ENCODE results near the gene HOXA9. TPM values are rescaled to one million over a fixed set of nuclear protein-coding genes. Genes with fewer than 3 reads are reported as not detected.
A peak's percentile ranks its signal among the peaks of the same experiment; 100 is the strongest.

The HOXA9 gene
- total and polyA plus RNA-seq, 5 donors: not detected

DNA sequence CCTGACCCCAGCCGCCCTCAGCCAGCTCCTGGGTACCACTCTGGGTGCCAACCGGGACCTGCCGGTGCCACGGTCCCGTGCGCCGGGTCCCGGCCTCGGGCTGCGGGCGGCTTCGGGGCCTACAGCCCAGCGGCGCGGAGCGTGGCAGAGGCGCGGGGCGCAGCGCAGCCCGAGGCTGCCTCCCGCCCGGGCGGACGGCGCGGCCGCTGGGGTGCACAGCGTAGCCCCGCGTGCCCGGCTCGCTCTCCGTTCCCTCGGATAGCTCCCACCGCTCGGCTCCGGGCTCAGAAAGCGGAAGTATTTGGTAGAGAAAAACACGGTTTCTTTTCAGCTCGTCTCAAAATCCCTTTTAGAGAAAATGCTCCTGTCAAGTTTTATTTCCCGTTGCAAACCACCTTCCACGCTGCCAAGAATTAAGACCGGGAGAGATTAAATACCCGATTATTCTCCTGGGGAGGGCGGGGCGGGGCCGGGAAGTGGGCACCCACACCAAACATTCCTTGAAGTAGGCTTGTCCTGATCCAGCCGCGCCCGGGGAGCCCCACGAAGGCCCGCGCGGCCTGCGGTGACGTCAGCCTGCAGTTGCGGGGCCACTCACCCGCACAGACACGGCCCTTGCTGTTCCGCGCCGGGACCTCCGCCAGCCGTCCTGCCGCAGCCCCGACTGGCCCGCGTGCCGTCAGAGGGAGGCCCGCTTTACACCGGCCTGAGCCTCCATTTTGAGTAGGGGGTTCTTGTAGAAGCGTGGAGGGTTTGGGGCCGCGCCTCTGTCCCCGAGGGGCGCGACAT lies 27.4 kb upstream of the HOXA9 start:
- peak overlapping the region; percentile 13 for H3K4me3 ChIP-seq (ENCODE audit: low read length)
- ATAC-seq: peak; percentile 32 to 59
- DNase-seq: peak in 1 of 3 donors; percentile 51
- 1% methylated on average over 78 of the region's 78 CpGs for WGBS
- peaks cover 6% of the 10 kb centered on the region for H3K4me1 ChIP-seq (ENCODE audit: control insufficient read depth, insufficient read depth, low read length)
- no peaks in the 10 kb centered on the region for H3K9me3 ChIP-seq (ENCODE audit: control insufficient read depth, low read length)
- intact Hi-C loops (cut with DNase I): loop anchor here in 2 of 4 donors (10.0 kb wide), 3 partner anchors 732 to 902 kb away; no protein-coding TSS in a partner anchor
- H3K27ac ChIP-seq (ENCODE audit: low read length): no peak overlapping the region
- no peaks in the 10 kb centered on the region for H3K27me3 ChIP-seq (ENCODE audit: control insufficient read depth, insufficient read depth)

- Histone ChIP-seq H3K9me3 (ENCODE audit: control insufficient read depth, low read length) (no peaks in the 10 kb centered on the region), H3K27me3 (ENCODE audit: control insufficient read depth, insufficient read depth) (no peaks in the 10 kb centered on the region), H3K4me1 (ENCODE audit: control insufficient read depth, insufficient read depth, low read length) (peaks cover 6% of the 10 kb centered on the region), H3K4me3 (ENCODE audit: low read length) (peak overlapping the region; percentile 13), H3K27ac (ENCODE audit: low read length) (no peak overlapping the region)
- intact Hi-C loops (cut with DNase I): loop anchor here in 2 of 4 donors (10.0 kb wide), 3 partner anchors 733 to 903 kb away; no protein-coding TSS in a partner anchor
- DNase-seq (peak in 1 of 3 donors; percentile 51), ATAC-seq (no peak)
- 12% methylated on average over 42 of the region's 42 CpGs for WGBS
Observed at GRCh38 chr7:27191833-27192545, 26.7 kb upstream of the HOXA9 start.

GRCh38 chr7:27191161-27191731 lies 25.9 kb upstream of the HOXA9 start:
- intact Hi-C loops (cut with DNase I): loop anchor here in 2 of 4 donors (10.0 kb wide), 3 partner anchors 734 to 904 kb away; no protein-coding TSS in a partner anchor
- Histone ChIP-seq H3K4me1 (ENCODE audit: control insufficient read depth, insufficient read depth, low read length) (peaks cover 6% of the 10 kb centered on the region), H3K27ac (ENCODE audit: low read length) (no peak overlapping the region), H3K9me3 (ENCODE audit: control insufficient read depth, low read length) (no peaks in the 10 kb centered on the region), H3K4me3 (ENCODE audit: low read length) (no peak overlapping the region), H3K27me3 (ENCODE audit: control insufficient read depth, insufficient read depth) (no peaks in the 10 kb centered on the region)
- ATAC-seq (no peak), DNase-seq (no peak)
- 41% methylated on average over 15 of the region's 15 CpGs for WGBS

GRCh38 chr7:27189997-27190748 lies 24.8 kb upstream of the HOXA9 start:
- Histone ChIP-seq H3K9me3 (ENCODE audit: control insufficient read depth, low read length) (no peaks in the 10 kb centered on the region), H3K27ac (ENCODE audit: low read length) (no peak overlapping the region), H3K4me3 (ENCODE audit: low read length) (no peak overlapping the region), H3K4me1 (ENCODE audit: control insufficient read depth, insufficient read depth, low read length) (peaks cover 6% of the 10 kb centered on the region), H3K27me3 (ENCODE audit: control insufficient read depth, insufficient read depth) (no peaks in the 10 kb centered on the region)
- intact Hi-C loops (cut with DNase I): loop anchor here in 2 of 4 donors (10.0 kb wide), 3 partner anchors 735 to 905 kb away; no protein-coding TSS in a partner anchor
- WGBS: 44% methylated on average over 7 of the region's 7 CpGs
- DNase-seq: no peak
- ATAC-seq: no peak

- Histone ChIP-seq H3K9me3 (ENCODE audit: control insufficient read depth, low read length) (no peaks in the 10 kb centered on the region), H3K27ac (ENCODE audit: low read length) (no peak overlapping the region), H3K27me3 (ENCODE audit: control insufficient read depth, insufficient read depth) (no peaks in the 10 kb centered on the region), H3K4me3 (ENCODE audit: low read length) (peak overlapping the region; percentile 6), H3K4me1 (ENCODE audit: control insufficient read depth, insufficient read depth, low read length) (peaks cover 8% of the 10 kb centered on the region)
- no peak for ATAC-seq
- 13% methylated on average over 22 of the region's 22 CpGs for WGBS
- intact Hi-C loops (cut with DNase I): no loop called here
- DNase-seq: no peak
Observed at GRCh38 chr7:27189295-27189996, 24.1 kb upstream of the HOXA9 start.

DNA sequence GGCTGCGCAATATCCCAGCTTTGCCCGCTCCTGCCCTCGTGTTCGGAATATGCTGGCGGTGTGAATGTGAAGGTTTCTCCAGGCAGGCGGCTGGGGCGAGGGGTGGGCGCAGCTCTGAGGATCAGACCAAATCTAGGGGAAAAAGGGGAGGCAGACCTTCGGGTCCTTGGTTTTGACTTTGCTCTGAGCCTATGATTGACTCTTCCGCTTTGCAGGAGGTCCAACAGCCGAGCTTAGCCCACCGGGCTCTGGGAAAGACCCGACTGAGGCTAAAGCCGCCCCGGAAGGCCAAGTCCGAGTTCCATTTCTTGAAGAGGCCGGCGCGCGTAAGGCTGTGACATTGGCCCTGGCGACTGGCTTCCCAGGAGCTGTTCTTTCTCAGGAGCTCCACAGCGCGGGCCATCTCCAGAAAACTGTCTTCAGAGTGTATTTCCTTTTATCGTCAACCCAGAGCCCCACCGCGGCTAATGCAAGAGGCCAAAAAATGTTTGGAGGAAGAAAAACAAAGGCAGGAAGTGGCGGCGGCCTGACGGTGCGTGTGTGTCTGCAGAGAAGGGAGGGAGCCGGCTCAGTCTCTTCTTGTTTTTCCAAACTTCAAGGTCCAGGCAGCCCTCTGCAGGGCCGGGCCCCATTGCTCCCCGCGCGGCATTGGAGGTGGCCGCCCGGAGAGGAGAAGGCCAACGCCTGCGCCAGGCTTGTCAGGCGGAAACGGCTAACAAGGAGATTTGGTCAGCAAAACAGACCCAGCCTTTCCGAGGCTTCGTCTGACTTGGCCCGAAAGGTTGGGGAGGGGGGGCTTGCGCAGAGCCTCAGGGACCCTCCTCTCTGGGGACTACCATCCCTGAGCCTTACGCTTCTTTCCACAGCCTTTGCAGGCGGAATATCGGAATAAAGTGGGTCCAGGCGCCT lies 23.3 kb upstream of the HOXA9 start:
- Histone ChIP-seq H3K4me1 (ENCODE audit: control insufficient read depth, insufficient read depth, low read length) (peaks cover 8% of the 10 kb centered on the region), H3K27ac (ENCODE audit: low read length) (no peak overlapping the region), H3K27me3 (ENCODE audit: control insufficient read depth, insufficient read depth) (no peaks in the 10 kb centered on the region), H3K4me3 (ENCODE audit: low read length) (peak overlapping the region; percentile 6), H3K9me3 (ENCODE audit: control insufficient read depth, low read length) (no peaks in the 10 kb centered on the region)
- WGBS: 4% methylated on average over 49 of the region's 49 CpGs
- DNase-seq (peak in 1 of 3 donors; percentile 50), ATAC-seq (peak in 1 of 2 donors; percentile 18)
- intact Hi-C loops (cut with DNase I): no loop called here

GRCh38 chr7:27187475-27188385 lies 22.4 kb upstream of the HOXA9 start:
- WGBS: 6% methylated on average over 46 of the region's 46 CpGs
- no peak overlapping the region for H3K4me3 ChIP-seq (ENCODE audit: low read length)
- H3K27ac ChIP-seq (ENCODE audit: low read length): no peak overlapping the region
- ATAC-seq (no peak), DNase-seq (peak in 1 of 3 donors; percentile 26)
- H3K27me3 ChIP-seq (ENCODE audit: control insufficient read depth, insufficient read depth): no peaks in the 10 kb centered on the region
- H3K9me3 ChIP-seq (ENCODE audit: control insufficient read depth, low read length): no peaks in the 10 kb centered on the region
- H3K4me1 ChIP-seq (ENCODE audit: control insufficient read depth, insufficient read depth, low read length): peaks cover 5% of the 10 kb centered on the region
- intact Hi-C loops (cut with DNase I): no loop called here

- Histone ChIP-seq H3K27ac (ENCODE audit: low read length) (no peak overlapping the region), H3K27me3 (ENCODE audit: control insufficient read depth, insufficient read depth) (no peaks in the 10 kb centered on the region), H3K4me3 (ENCODE audit: low read length) (no peak overlapping the region), H3K9me3 (ENCODE audit: control insufficient read depth, low read length) (no peaks in the 10 kb centered on the region), H3K4me1 (ENCODE audit: control insufficient read depth, insufficient read depth, low read length) (peaks cover 5% of the 10 kb centered on the region)
- DNase-seq (no peak), ATAC-seq (no peak)
- WGBS: 41% methylated on average over 4 of the region's 4 CpGs
- intact Hi-C loops (cut with DNase I): no loop called here
Observed at GRCh38 chr7:27186668-27187474, 21.5 kb upstream of the HOXA9 start.

All from right cardiac atrium (tissue), 5 donors.